ENCODE results near the gene TMEM151B.

DNA sequence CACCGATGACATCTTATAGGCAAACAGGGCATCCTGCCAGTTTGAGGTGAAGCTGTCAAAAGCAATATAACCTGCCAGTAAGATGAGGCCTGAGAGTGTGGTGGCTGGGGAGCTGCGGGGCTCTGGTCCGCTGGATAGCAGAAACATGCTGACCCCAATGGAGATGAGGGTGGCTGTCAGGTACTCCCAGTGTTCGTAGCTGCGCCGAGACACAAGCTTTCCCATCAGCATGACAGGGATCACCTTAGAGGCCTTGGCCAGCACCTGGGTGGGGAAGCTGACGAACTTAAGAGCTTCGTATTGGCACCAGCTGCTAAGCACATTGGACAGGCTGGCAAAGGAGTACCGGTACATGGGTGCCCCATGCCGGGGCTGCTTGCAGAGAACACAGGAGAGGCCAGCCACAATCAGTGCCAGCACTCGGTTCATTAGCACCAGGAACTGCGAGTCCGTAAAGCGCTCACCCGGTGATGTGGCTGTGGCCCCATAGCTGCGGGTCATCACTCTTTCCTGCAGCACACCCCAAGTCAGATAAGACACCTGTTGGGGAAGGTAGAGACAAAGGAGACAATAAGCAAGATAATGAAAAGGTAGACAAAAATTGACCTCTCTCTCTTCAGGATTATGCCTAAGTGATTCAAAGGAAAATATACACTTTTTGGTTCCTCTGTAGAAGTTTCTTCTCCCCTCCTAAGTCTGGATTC is 15.0 kb upstream of the TMEM151B start:
- no peak for TF ChIP-seq POLR2A (IDR thresholded peaks at IDR 0.05)
- TF ChIP-seq, protein P1, sequence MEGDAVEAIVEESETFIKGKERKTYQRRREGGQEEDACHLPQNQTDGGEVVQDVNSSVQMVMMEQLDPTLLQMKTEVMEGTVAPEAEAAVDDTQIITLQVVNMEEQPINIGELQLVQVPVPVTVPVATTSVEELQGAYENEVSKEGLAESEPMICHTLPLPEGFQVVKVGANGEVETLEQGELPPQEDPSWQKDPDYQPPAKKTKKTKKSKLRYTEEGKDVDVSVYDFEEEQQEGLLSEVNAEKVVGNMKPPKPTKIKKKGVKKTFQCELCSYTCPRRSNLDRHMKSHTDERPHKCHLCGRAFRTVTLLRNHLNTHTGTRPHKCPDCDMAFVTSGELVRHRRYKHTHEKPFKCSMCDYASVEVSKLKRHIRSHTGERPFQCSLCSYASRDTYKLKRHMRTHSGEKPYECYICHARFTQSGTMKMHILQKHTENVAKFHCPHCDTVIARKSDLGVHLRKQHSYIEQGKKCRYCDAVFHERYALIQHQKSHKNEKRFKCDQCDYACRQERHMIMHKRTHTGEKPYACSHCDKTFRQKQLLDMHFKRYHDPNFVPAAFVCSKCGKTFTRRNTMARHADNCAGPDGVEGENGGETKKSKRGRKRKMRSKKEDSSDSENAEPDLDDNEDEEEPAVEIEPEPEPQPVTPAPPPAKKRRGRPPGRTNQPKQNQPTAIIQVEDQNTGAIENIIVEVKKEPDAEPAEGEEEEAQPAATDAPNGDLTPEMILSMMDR (IDR thresholded peaks at IDR 0.05), result no peak
